Caco-2 (cell line): Measurements from ENCODE around the gene NEXN. TPM values are rescaled to one million over a fixed set of nuclear protein-coding genes. Genes with fewer than 3 reads are reported as not detected.

Experiments used
- BruUV-seq: library from RNA; stranded (reverse); fragments of 400-500 nt; replicated peaks from 2 replicates; lab custom pipeline; 2021; lab: Mats Ljungman, UMichigan
- CTCF ChIA-PET: fragments of 300-600 bp; sonication (Branson Sonifier 250); formaldehyde crosslinking; loops from one replicate; lab custom pipeline; 2022; ENCODE audit warnings: antibody characterized with exemption; lab: Charles Lee
- POLR2A ChIA-PET: fragments of 300-600 bp; sonication (Branson Sonifier 250); formaldehyde crosslinking; loops from one replicate; lab custom pipeline; 2022; ENCODE audit warnings: antibody characterized with exemption; lab: Charles Lee
- DNase-seq, 2 experiments: peaks; one replicate each; pipeline versions ENCODE4 v3.0.0 to v3.0.0-alpha.2; 2020 to 2022
- H3K27me3 ChIP-seq: replicated peaks from 2 replicates; pipeline ENCODE4 v1.6.0; 2011; ENCODE audit warnings: low read length; ENCODE audit not compliant: control insufficient read depth, insufficient read depth
- H3K36me3 ChIP-seq: 2 replicates; pipeline ENCODE4 v1.5.1; 2011; ENCODE audit warnings: low read length; ENCODE audit not compliant: control insufficient read depth, insufficient read depth
- H3K4me1 ChIP-seq: fragments of 250-450 bp; sonication (Bioruptor Pico); 2 replicates; pipeline ENCODE4 v1.5.1; 2020; ENCODE audit warnings: mild to moderate bottlenecking
- H3K4me3 ChIP-seq: 2 replicates; pipeline ENCODE4 v1.5.1; 2011; ENCODE audit warnings: low read depth, mild to moderate bottlenecking, control low read depth, low read length
- H3K9me3 ChIP-seq: fragments of 250-450 bp; sonication (Bioruptor Pico); 2 replicates; pipeline ENCODE4 v1.5.1; 2020; ENCODE audit warnings: mild to moderate bottlenecking, moderate library complexity
- H3K27ac Mint-ChIP-seq: one replicate; pipeline ENCODE4 v1.8.0; 2022; ENCODE audit warnings: mixed read lengths; ENCODE audit not compliant: unreplicated experiment
- H3K27me3 Mint-ChIP-seq: one replicate; pipeline ENCODE4 v1.8.0; 2022; ENCODE audit warnings: mixed read lengths; ENCODE audit not compliant: insufficient read depth, unreplicated experiment
- H3K36me3 Mint-ChIP-seq: one replicate; pipeline ENCODE4 v1.8.0; 2022; ENCODE audit warnings: mild to moderate bottlenecking, mixed read lengths; ENCODE audit not compliant: insufficient read depth, unreplicated experiment
- H3K4me1 Mint-ChIP-seq: one replicate; pipeline ENCODE4 v1.8.0; 2022; ENCODE audit warnings: low read depth, mixed read lengths; ENCODE audit not compliant: unreplicated experiment
- H3K4me3 Mint-ChIP-seq: one replicate; pipeline ENCODE4 v1.8.0; 2022; ENCODE audit warnings: mild to moderate bottlenecking, moderate library complexity, mixed read lengths; ENCODE audit not compliant: unreplicated experiment
- H3K9me3 Mint-ChIP-seq: one replicate; pipeline ENCODE4 v1.8.0; 2022; ENCODE audit warnings: mixed read lengths; ENCODE audit not compliant: unreplicated experiment
- intact Hi-C: fragments of 100-400 bp; cut with micrococcal nuclease; formaldehyde crosslinking; loops from one replicate; pipeline ENCODE4 v1.10.0; 2022; ENCODE audit not compliant: unreplicated experiment
- total RNA-seq: library from RNA; stranded (reverse); gene quantifications from 2 replicates; pipeline ENCODE4 v1.2.3, GENCODE V29; 2022
- TF ChIP-seq, protein P1 (sequence below), 2 experiments: fragments of 200-600 bp in 1 of 2; IDR thresholded peaks; 1 replicate in 1 of 2; 2 replicates in 1 of 2; pipeline versions ENCODE4 v1.5.1 to v1.8.0; 2011 to 2022; ENCODE audit warnings: antibody characterized with exemption in 1 of 2, control low read depth in 1 of 2, inconsistent platforms in 1 of 2, low read depth in 1 of 2, low read length in 1 of 2, mild to moderate bottlenecking in 1 of 2, moderate library complexity in 1 of 2; ENCODE audit not compliant: insufficient read depth in 1 of 2, severe bottlenecking in 1 of 2, unreplicated experiment in 1 of 2

NEXN gene
- total RNA-seq, 1 experiment from 2014 or later, result 1.1 TPM

GRCh38 chr1:77882411-77882810 is 6.0 kb upstream of the NEXN start:
- H3K4me1 ChIP-seq, result no peaks in the 10 kb centered on the region
- BruUV-seq, result no TSS peak
- no peak for DNase-seq
- Mint-ChIP-seq H3K27me3 (no peaks in the 10 kb centered on the region), H3K9me3 (no peaks in the 10 kb centered on the region), H3K4me3 (no peak overlapping the region), H3K27ac (no peak overlapping the region), H3K36me3 (peaks cover 6% of the 10 kb centered on the region), H3K4me1 (no peaks in the 10 kb centered on the region)
- TF ChIP-seq, protein P1, sequence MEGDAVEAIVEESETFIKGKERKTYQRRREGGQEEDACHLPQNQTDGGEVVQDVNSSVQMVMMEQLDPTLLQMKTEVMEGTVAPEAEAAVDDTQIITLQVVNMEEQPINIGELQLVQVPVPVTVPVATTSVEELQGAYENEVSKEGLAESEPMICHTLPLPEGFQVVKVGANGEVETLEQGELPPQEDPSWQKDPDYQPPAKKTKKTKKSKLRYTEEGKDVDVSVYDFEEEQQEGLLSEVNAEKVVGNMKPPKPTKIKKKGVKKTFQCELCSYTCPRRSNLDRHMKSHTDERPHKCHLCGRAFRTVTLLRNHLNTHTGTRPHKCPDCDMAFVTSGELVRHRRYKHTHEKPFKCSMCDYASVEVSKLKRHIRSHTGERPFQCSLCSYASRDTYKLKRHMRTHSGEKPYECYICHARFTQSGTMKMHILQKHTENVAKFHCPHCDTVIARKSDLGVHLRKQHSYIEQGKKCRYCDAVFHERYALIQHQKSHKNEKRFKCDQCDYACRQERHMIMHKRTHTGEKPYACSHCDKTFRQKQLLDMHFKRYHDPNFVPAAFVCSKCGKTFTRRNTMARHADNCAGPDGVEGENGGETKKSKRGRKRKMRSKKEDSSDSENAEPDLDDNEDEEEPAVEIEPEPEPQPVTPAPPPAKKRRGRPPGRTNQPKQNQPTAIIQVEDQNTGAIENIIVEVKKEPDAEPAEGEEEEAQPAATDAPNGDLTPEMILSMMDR (IDR thresholded peaks at IDR 0.05; ENCODE audit: insufficient read depth in 1 of 2, low read depth in 1 of 2, low read length in 1 of 2, severe bottlenecking in 1 of 2, unreplicated experiment in 1 of 2), result no peak
- ChIA-PET CTCF (no interaction called here), POLR2A (no interaction called here)
- H3K36me3 ChIP-seq, result no peaks in the 10 kb centered on the region
- H3K4me3 ChIP-seq, result no peak overlapping the region
- no peaks in the 10 kb centered on the region for H3K27me3 ChIP-seq
- intact Hi-C loops, result no loop called here
- H3K9me3 ChIP-seq, result no peaks in the 10 kb centered on the region

GRCh38 chr1:77888781-77889642 is 588 bp downstream of the NEXN start:
- ChIA-PET POLR2A (no interaction called here), CTCF (interaction anchor here (0.7 to 1.1 kb wide), 2 partner anchors 12 to 226 kb away, joined by 5 read pairs; no protein-coding TSS in a partner anchor)
- peak overlapping the region; percentile 77 for H3K4me3 Mint-ChIP-seq
- no peaks in the 10 kb centered on the region for H3K9me3 ChIP-seq
- H3K4me3 ChIP-seq, result peak overlapping the region; percentile 53
- H3K4me1 ChIP-seq, result no peaks in the 10 kb centered on the region
- no peaks in the 10 kb centered on the region for H3K36me3 ChIP-seq
- H3K9me3 Mint-ChIP-seq, result no peaks in the 10 kb centered on the region
- H3K27ac Mint-ChIP-seq, result peak overlapping the region; percentile 62
- no peaks in the 10 kb centered on the region for H3K27me3 Mint-ChIP-seq
- H3K36me3 Mint-ChIP-seq, result no peaks in the 10 kb centered on the region
- no peaks in the 10 kb centered on the region for H3K4me1 Mint-ChIP-seq
- DNase-seq, result peak in 1 of 2 experiments; percentile 21
- no TSS peak for BruUV-seq
- TF ChIP-seq, protein P1 (IDR thresholded peaks at IDR 0.05; ENCODE audit: insufficient read depth in 1 of 2, low read depth in 1 of 2, low read length in 1 of 2, severe bottlenecking in 1 of 2, unreplicated experiment in 1 of 2), result no peak
- intact Hi-C loops, result no loop called here
- H3K27me3 ChIP-seq, result no peaks in the 10 kb centered on the region

GRCh38 chr1:77889671-77890070 is 1.2 kb downstream of the NEXN start:
- no peaks in the 10 kb centered on the region for H3K27me3 ChIP-seq
- H3K4me1 ChIP-seq, result no peaks in the 10 kb centered on the region
- POLR2A ChIA-PET, result no interaction called here
- CTCF ChIA-PET, result no interaction called here
- H3K36me3 ChIP-seq, result no peaks in the 10 kb centered on the region
- TF ChIP-seq, protein P1 (IDR thresholded peaks at IDR 0.05; ENCODE audit: insufficient read depth in 1 of 2, low read depth in 1 of 2, low read length in 1 of 2, severe bottlenecking in 1 of 2, unreplicated experiment in 1 of 2), result no peak
- Mint-ChIP-seq H3K4me3 (peak overlapping the region; percentile 77), H3K4me1 (no peaks in the 10 kb centered on the region), H3K36me3 (no peaks in the 10 kb centered on the region), H3K9me3 (no peaks in the 10 kb centered on the region), H3K27ac (no peak overlapping the region), H3K27me3 (no peaks in the 10 kb centered on the region)
- H3K4me3 ChIP-seq, result peak overlapping the region; percentile 53
- BruUV-seq, result TSS peak; percentile 63
- no peaks in the 10 kb centered on the region for H3K9me3 ChIP-seq
- no peak for DNase-seq
- intact Hi-C loops, result no loop called here
